ENCODE results near the gene UTP25. TPM values are rescaled to one million over a fixed set of nuclear protein-coding genes. Genes with fewer than 3 reads are reported as not detected.

The UTP25 gene
- total RNA-seq, 1 donor from 2014 or later, result 10.6 TPM

GRCh38 chr1:209837671-209838070 lies 9.9 kb downstream of the UTP25 start:
- FAIRE-seq (no peak), DNase-seq (ENCODE audit: low spot score in 2 of 2) (no peak)

GRCh38 chr1:209838537-209838936 lies 10.8 kb downstream of the UTP25 start:
- FAIRE-seq (no peak), DNase-seq (ENCODE audit: low spot score in 2 of 2) (no peak)

GRCh38 chr1:209839875-209840546 lies 12.2 kb downstream of the UTP25 start:
- no peak for DNase-seq (ENCODE audit: low spot score in 2 of 2)
- FAIRE-seq, result no peak

GRCh38 chr1:209840611-209841010 lies 12.8 kb downstream of the UTP25 start:
- DNase-seq (ENCODE audit: low spot score in 2 of 2), result no peak
- no peak for FAIRE-seq

- no peak for FAIRE-seq
Measured at GRCh38 chr1:209844695-209845407, 17.1 kb downstream of the UTP25 start.

GRCh38 chr1:209845408-209845725 lies 17.6 kb downstream of the UTP25 start:
- FAIRE-seq, result no peak
- no peak for DNase-seq (ENCODE audit: low spot score in 2 of 2)

More at GRCh38 chr1:209844695-209845407, 17.1 kb downstream of the UTP25 start:
- DNase-seq (ENCODE audit: low spot score in 2 of 2), result no peak

- no peak for DNase-seq (ENCODE audit: low spot score in 2 of 2)
- no peak for FAIRE-seq
Measured at GRCh38 chr1:209849388-209849787, 21.6 kb downstream of the UTP25 start.

- DNase-seq (ENCODE audit: low spot score in 2 of 2) (peak in 1 of 2 donors; percentile 39), FAIRE-seq (no peak)
Measured at GRCh38 chr1:209850342-209850979, 22.7 kb downstream of the UTP25 start.

GRCh38 chr1:209853676-209854075 lies 25.9 kb downstream of the UTP25 start:
- DNase-seq (ENCODE audit: low spot score in 2 of 2) (no peak), FAIRE-seq (no peak)

GRCh38 chr1:209854196-209854595 lies 26.4 kb downstream of the UTP25 start:
- DNase-seq (ENCODE audit: low spot score in 2 of 2) (no peak), FAIRE-seq (no peak)

GRCh38 chr1:209855006-209855405 lies 27.2 kb downstream of the UTP25 start:
- DNase-seq (ENCODE audit: low spot score in 2 of 2), result no peak

GRCh38 chr1:209855623-209856022 lies 27.9 kb downstream of the UTP25 start:
- DNase-seq (ENCODE audit: low spot score in 2 of 2), result no peak

More at GRCh38 chr1:209855006-209855405, 27.2 kb downstream of the UTP25 start:
- FAIRE-seq, result no peak

GRCh38 chr1:209858561-209859103 lies 30.9 kb downstream of the UTP25 start:
- FAIRE-seq (no peak), DNase-seq (ENCODE audit: low spot score in 2 of 2) (no peak)

More at GRCh38 chr1:209855623-209856022, 27.9 kb downstream of the UTP25 start:
- no peak for FAIRE-seq

- DNase-seq (ENCODE audit: low spot score in 2 of 2) (peak; percentile 76 to 79), FAIRE-seq (peak; percentile 78)
Measured at GRCh38 chr1:209860293-209860881, 32.6 kb downstream of the UTP25 start.

- DNase-seq (ENCODE audit: low spot score in 2 of 2), result no peak
- no peak for FAIRE-seq
Measured at GRCh38 chr1:209861242-209861641, 33.5 kb downstream of the UTP25 start.

- no peak for DNase-seq (ENCODE audit: low spot score in 2 of 2)
- no peak for FAIRE-seq
Measured at GRCh38 chr1:209862391-209863356, 34.9 kb downstream of the UTP25 start.

GRCh38 chr1:209863766-209864485 lies 36.2 kb downstream of the UTP25 start:
- FAIRE-seq (no peak), DNase-seq (ENCODE audit: low spot score in 2 of 2) (no peak)

- DNase-seq (ENCODE audit: low spot score in 2 of 2) (no peak), FAIRE-seq (no peak)
Measured at GRCh38 chr1:209866201-209866600, 38.4 kb downstream of the UTP25 start.

Data from frontal cortex (tissue), 4 donors.